HEK293 (cell line): Measurements from ENCODE around the gene RNF2.
A peak's percentile ranks its signal among the peaks of the same experiment; 100 is the strongest.

Experiments
- CTCF ChIA-PET: fragments of 350-600 bp; formaldehyde crosslinking; extraction: SDS; loops from one replicate; lab custom pipeline; 2021; ENCODE audit warnings: antibody characterized with exemption; lab: Yijun Ruan, JAX
- POLR2A ChIA-PET: fragments of 300-600 bp; formaldehyde crosslinking; extraction: SDS; loops from one replicate; lab custom pipeline; 2020; ENCODE audit warnings: antibody characterized with exemption, inconsistent platforms; lab: Yijun Ruan, JAX
- H3K27ac ChIP-seq: fragments of 200-500 bp; sonication (Bioruptor generic); 2 replicates; pipeline ENCODE4 v1.5.1; 2014; ENCODE audit warnings: low read depth, low read length, control low read depth, inconsistent platforms; ENCODE audit errors: extremely low read depth
- H3K36me3 ChIP-seq, 2 experiments: fragments of 200-500 bp in 1 of 2; sonication (Bioruptor generic) in 1 of 2; 1 replicate in 1 of 2; 2 replicates in 1 of 2; pipeline ENCODE4 v1.5.1; 2014 to 2017; ENCODE audit warnings: inconsistent platforms in 2 of 2, low read length in 2 of 2; ENCODE audit not compliant: control insufficient read depth in 2 of 2, insufficient read depth in 1 of 2
- H3K4me1 ChIP-seq: fragments of 200-500 bp; sonication (Bioruptor generic); 2 replicates; pipeline ENCODE4 v1.5.1; 2014; ENCODE audit warnings: mild to moderate bottlenecking, low read length, inconsistent platforms; ENCODE audit not compliant: control insufficient read depth, insufficient read depth
- H3K4me3 ChIP-seq: 2 replicates; pipeline ENCODE4 v1.5.1; 2011; ENCODE audit warnings: low read depth, mild to moderate bottlenecking, control low read depth, low read length, moderate library complexity
- H3K9me3 ChIP-seq: fragments of 200-500 bp; sonication (Bioruptor generic); 2 replicates; pipeline ENCODE4 v1.5.1; 2014; ENCODE audit warnings: low read depth, low read length, inconsistent platforms; ENCODE audit not compliant: control insufficient read depth, insufficient read depth
- FEZF1 ChIP-seq: fragments of 450-650 bp; formaldehyde crosslinking; IDR thresholded peaks from 2 replicates; pipeline ENCODE4 v1.5.1; 2016; ENCODE audit warnings: missing biosample characterization, missing genetic modification characterization
- GLI2 ChIP-seq: fragments of 450-650 bp; formaldehyde crosslinking; IDR thresholded peaks from 2 replicates; pipeline ENCODE4; 2017; ENCODE audit warnings: missing biosample characterization, missing genetic modification characterization, low read depth, borderline replicate concordance
- OVOL3 ChIP-seq: fragments of 450-650 bp; formaldehyde crosslinking; IDR thresholded peaks from 2 replicates; pipeline ENCODE4 v1.5.1; 2016; ENCODE audit warnings: missing biosample characterization, missing genetic modification characterization
- PRDM4 ChIP-seq: fragments of 450-650 bp; formaldehyde crosslinking; IDR thresholded peaks from 2 replicates; pipeline ENCODE4 v1.5.1; 2017; ENCODE audit warnings: missing biosample characterization, missing genetic modification characterization
- ZBTB7A ChIP-seq: fragments of 450-650 bp; formaldehyde crosslinking; IDR thresholded peaks from 2 replicates; pipeline ENCODE4 v1.5.1; 2016; ENCODE audit warnings: low read depth, missing biosample characterization, missing genetic modification characterization
- ZFP3 ChIP-seq: fragments of 450-650 bp; formaldehyde crosslinking; IDR thresholded peaks from 2 replicates; pipeline ENCODE4 v1.5.1; 2016; ENCODE audit warnings: low read depth, missing biosample characterization, missing genetic modification characterization
- ZNF133 ChIP-seq: fragments of 450-650 bp; formaldehyde crosslinking; IDR thresholded peaks from 2 replicates; pipeline ENCODE4 v1.5.1; 2016; ENCODE audit warnings: missing biosample characterization, missing genetic modification characterization
- ZNF155 ChIP-seq: fragments of 450-650 bp; formaldehyde crosslinking; IDR thresholded peaks from 2 replicates; pipeline ENCODE4 v1.5.1; 2016; ENCODE audit warnings: missing biosample characterization, missing genetic modification characterization
- ZNF169 ChIP-seq: fragments of 450-650 bp; formaldehyde crosslinking; IDR thresholded peaks from 2 replicates; pipeline ENCODE4 v1.5.1; 2016; ENCODE audit warnings: missing biosample characterization, missing genetic modification characterization
- TF ChIP-seq, protein P1 (sequence below): fragments of 450-650 bp; formaldehyde crosslinking; IDR thresholded peaks from 2 replicates; pipeline ENCODE4 v1.5.1; 2016; ENCODE audit warnings: missing biosample characterization, missing genetic modification characterization
- TF ChIP-seq, protein P2 (sequence below): fragments of 450-650 bp; formaldehyde crosslinking; IDR thresholded peaks from 2 replicates; pipeline ENCODE4 v1.5.1; 2016; ENCODE audit warnings: missing biosample characterization, missing genetic modification characterization
- TF ChIP-seq, protein P3 (sequence below): fragments of 450-650 bp; formaldehyde crosslinking; IDR thresholded peaks from 2 replicates; pipeline ENCODE4 v1.5.1; 2017; ENCODE audit warnings: missing biosample characterization, missing genetic modification characterization
- TF ChIP-seq, protein P4 (sequence below): fragments of 450-650 bp; formaldehyde crosslinking; IDR thresholded peaks from 2 replicates; pipeline ENCODE4 v1.5.1; 2016; ENCODE audit warnings: missing biosample characterization, missing genetic modification characterization

Gene RNF2

DNA sequence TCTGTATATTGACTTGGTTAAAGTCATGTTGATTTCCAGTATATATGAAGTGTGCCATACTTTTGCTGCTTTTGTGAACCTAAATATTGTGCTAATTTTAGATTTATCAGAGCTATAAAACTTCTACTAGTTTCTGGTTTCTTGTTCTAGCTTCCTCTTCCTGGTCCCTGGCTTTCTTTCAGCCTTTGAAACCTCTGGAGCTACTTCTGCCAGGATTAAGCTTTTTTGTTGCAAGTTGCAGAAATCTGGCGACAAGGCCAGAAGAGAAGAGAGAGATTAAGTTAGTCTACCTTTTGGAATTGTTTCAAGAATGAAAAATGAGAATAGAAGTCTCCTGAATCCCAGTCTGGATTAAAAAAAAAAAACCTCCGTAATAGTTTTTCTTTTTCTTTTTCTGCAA lies 13.5 kb downstream of the RNF2 start (continued):
- no peak for TF ChIP-seq PRDM4 (tag by site-specific recombination)
- no peak for TF ChIP-seq ZNF169 (tag by site-specific recombination)
- TF ChIP-seq OVOL3 (tag by site-specific recombination) = no peak
- TF ChIP-seq, protein P1, sequence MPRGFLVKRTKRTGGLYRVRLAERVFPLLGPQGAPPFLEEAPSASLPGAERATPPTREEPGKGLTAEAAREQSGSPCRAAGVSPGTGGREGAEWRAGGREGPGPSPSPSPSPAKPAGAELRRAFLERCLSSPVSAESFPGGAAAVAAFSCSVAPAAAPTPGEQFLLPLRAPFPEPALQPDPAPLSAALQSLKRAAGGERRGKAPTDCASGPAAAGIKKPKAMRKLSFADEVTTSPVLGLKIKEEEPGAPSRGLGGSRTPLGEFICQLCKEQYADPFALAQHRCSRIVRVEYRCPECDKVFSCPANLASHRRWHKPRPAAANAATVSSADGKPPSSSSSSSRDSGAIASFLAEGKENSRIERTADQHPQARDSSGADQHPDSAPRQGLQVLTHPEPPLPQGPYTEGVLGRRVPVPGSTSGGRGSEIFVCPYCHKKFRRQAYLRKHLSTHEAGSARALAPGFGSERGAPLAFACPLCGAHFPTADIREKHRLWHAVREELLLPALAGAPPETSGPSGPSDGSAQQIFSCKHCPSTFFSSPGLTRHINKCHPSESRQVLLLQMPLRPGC = no peak
- TF ChIP-seq ZNF133 (tag by site-specific recombination) = no peak
- no peak for TF ChIP-seq ZFP3 (tag by site-specific recombination)
- TF ChIP-seq ZNF155 (tag by site-specific recombination) = no peak
- no peak for TF ChIP-seq ZBTB7A (tag by site-specific recombination)
- TF ChIP-seq, all 188 proteins: peak for 0

GRCh38 chr1:185059950-185060571 lies 14.7 kb downstream of the RNF2 start:
- POLR2A ChIA-PET = no interaction called here
- Histone ChIP-seq H3K36me3 (no peaks in the 10 kb centered on the region; a peak in 1 of 3 replicates), H3K9me3 (no peaks in the 10 kb centered on the region), H3K4me3 (no peak overlapping the region), H3K4me1 (peaks cover 10% of the 10 kb centered on the region), H3K27ac (no peak overlapping the region)
- CTCF ChIA-PET = no interaction called here
- TF ChIP-seq GLI2 (tag by site-specific recombination) = no peak
- TF ChIP-seq, protein P2, sequence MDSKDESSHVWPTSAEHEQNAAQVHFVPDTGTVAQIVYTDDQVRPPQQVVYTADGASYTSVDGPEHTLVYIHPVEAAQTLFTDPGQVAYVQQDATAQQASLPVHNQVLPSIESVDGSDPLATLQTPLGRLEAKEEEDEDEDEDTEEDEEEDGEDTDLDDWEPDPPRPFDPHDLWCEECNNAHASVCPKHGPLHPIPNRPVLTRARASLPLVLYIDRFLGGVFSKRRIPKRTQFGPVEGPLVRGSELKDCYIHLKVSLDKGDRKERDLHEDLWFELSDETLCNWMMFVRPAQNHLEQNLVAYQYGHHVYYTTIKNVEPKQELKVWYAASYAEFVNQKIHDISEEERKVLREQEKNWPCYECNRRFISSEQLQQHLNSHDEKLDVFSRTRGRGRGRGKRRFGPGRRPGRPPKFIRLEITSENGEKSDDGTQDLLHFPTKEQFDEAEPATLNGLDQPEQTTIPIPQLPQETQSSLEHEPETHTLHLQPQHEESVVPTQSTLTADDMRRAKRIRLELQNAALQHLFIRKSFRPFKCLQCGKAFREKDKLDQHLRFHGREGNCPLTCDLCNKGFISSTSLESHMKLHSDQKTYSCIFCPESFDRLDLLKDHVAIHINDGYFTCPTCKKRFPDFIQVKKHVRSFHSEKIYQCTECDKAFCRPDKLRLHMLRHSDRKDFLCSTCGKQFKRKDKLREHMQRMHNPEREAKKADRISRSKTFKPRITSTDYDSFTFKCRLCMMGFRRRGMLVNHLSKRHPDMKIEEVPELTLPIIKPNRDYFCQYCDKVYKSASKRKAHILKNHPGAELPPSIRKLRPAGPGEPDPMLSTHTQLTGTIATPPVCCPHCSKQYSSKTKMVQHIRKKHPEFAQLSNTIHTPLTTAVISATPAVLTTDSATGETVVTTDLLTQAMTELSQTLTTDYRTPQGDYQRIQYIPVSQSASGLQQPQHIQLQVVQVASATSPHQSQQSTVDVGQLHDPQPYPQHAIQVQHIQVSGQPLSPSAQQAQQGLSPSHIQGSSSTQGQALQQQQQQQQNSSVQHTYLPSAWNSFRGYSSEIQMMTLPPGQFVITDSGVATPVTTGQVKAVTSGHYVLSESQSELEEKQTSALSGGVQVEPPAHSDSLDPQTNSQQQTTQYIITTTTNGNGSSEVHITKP (tag by site-specific recombination) = peak; percentile 61

DNA sequence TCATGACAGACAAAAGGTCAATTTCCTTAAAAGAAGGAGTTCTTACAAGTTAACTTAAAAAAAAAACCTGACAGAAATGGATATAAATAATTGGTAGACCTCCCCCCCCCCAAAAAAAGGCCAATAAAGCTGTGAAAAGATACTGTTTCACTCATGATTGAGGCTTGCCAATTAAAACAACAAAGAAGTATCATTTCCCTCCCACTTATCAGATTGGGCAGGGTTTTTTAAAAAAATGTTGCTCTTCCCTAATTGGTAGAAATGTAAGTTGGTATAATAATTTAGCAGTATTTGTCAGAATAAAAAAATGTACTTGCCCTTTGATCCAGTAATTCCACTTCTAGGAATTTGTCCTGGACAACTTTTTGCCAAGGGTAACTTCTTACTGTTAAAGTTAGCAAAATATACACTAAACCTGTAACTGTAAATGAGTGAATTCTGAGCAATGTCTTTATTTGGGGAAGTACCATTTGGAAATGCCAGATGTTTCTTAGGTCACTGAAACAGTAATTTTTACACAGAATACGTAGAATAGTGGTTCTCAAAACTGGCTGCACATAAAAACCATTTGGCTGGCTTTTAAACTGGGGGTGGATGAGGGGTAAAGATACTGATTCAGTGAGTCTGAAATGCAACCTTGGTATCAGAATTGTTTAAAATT lies 17.5 kb downstream of the RNF2 start:
- POLR2A ChIA-PET = no interaction called here
- Histone ChIP-seq H3K36me3 (no peaks in the 10 kb centered on the region), H3K27ac (no peak overlapping the region), H3K4me3 (no peak overlapping the region), H3K4me1 (peaks cover 10% of the 10 kb centered on the region), H3K9me3 (no peaks in the 10 kb centered on the region)
- TF ChIP-seq, protein P3, sequence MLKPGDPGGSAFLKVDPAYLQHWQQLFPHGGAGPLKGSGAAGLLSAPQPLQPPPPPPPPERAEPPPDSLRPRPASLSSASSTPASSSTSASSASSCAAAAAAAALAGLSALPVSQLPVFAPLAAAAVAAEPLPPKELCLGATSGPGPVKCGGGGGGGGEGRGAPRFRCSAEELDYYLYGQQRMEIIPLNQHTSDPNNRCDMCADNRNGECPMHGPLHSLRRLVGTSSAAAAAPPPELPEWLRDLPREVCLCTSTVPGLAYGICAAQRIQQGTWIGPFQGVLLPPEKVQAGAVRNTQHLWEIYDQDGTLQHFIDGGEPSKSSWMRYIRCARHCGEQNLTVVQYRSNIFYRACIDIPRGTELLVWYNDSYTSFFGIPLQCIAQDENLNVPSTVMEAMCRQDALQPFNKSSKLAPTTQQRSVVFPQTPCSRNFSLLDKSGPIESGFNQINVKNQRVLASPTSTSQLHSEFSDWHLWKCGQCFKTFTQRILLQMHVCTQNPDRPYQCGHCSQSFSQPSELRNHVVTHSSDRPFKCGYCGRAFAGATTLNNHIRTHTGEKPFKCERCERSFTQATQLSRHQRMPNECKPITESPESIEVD (tag by site-specific recombination) = 0 out of 2 replicates have a peak, but pooled peaks have one; percentile 9
- TF ChIP-seq, protein P4, sequence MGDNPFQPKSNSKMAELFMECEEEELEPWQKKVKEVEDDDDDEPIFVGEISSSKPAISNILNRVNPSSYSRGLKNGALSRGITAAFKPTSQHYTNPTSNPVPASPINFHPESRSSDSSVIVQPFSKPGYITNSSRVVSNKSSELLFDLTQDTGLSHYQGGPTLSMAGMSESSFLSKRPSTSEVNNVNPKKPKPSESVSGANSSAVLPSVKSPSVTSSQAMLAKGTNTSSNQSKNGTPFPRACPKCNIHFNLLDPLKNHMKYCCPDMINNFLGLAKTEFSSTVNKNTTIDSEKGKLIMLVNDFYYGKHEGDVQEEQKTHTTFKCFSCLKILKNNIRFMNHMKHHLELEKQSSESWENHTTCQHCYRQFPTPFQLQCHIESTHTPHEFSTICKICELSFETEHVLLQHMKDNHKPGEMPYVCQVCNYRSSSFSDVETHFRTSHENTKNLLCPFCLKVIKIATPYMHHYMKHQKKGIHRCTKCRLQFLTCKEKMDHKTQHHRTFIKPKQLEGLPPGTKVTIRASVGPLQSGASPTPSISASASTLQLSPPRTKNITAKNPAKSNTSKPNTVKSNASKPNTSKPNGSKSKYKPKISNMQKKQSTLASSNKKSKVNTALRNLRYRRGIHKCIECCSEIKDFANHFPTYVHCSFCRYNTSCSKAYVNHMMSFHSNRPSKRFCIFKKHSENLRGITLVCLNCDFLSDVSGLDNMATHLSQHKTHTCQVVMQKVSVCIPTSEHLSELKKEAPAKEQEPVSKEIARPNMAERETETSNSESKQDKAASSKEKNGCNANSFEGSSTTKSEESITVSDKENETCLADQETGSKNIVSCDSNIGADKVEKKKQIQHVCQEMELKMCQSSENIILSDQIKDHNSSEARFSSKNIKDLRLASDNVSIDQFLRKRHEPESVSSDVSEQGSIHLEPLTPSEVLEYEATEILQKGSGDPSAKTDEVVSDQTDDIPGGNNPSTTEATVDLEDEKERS = no peak
- 0 out of 2 replicates have a peak, but pooled peaks have one; percentile 32 for TF ChIP-seq FEZF1 (tag by site-specific recombination)
- CTCF ChIA-PET = interaction anchor here (1.7 kb wide), 1 partner anchor 107 kb away, joined by 4 read pairs; no protein-coding TSS in a partner anchor
